Ureter (tissue), 1 donor: ENCODE results near the gene ALDOA. TPM values are rescaled to one million over a fixed set of nuclear protein-coding genes. Genes with fewer than 3 reads are reported as not detected.
A peak's percentile ranks its signal among the peaks of the same experiment; 100 is the strongest.
"Not testable (repeated sequence)": the region's sequence is repeated elsewhere in the genome, so short reads cannot be mapped to it uniquely, and the experiment has no call there.

Experiments
- DNase-seq: peaks from one replicate; pipeline ENCODE4 v3.0.0-alpha.2; 2020; ENCODE audit warnings: low spot score
- total RNA-seq: library from RNA; stranded (reverse); gene quantifications from one replicate; pipeline ENCODE4 v1.2.4, GENCODE V29; 2023
- donor health status: DM: yes; HTN: yes; CAD: no.

Gene ALDOA
- total RNA-seq, 1 donor from 2014 or later, result 1,279 TPM

- no peak for DNase-seq
Measured at GRCh38 chr16:30090610-30091331, 25.2 kb downstream of the ALDOA start.

- DNase-seq, result peak; percentile 93
Measured at GRCh38 chr16:30091474-30092372, 26.2 kb downstream of the ALDOA start, which contains the start of gene TBX6. Gene TBX6 (minus strand): TSS chr16:30091924. CDS start chr16:30091193, 731 bp downstream.

- peak; percentile 79 for DNase-seq
Measured at GRCh38 chr16:30092373-30093010, 26.9 kb downstream of the ALDOA start.

- no peak for DNase-seq
Measured at GRCh38 chr16:30094541-30095165, 29.1 kb downstream of the ALDOA start.

GRCh38 chr16:30095166-30096078, 29.9 kb downstream of the ALDOA start:
- DNase-seq, result no peak

- DNase-seq, result peak; percentile 94
Measured at GRCh38 chr16:30096105-30096861, 30.7 kb downstream of the ALDOA start, which contains the start of gene YPEL3. Gene YPEL3 (minus strand): TSS chr16:30096213. CDS start chr16:30095482, 731 bp downstream.

- DNase-seq, result no peak
Measured at GRCh38 chr16:30096862-30097563, 31.5 kb downstream of the ALDOA start.

GRCh38 chr16:30104090-30104489, 38.5 kb downstream of the ALDOA start:
- DNase-seq, result no peak

GRCh38 chr16:30104492-30104891, 38.9 kb downstream of the ALDOA start:
- peak; percentile 72 for DNase-seq

- DNase-seq, result no peak
Measured at GRCh38 chr16:30108059-30108850, 42.7 kb downstream of the ALDOA start.

GRCh38 chr16:30110661-30111060, 45.1 kb downstream of the ALDOA start:
- no peak for DNase-seq

- DNase-seq, result no peak
Measured at GRCh38 chr16:30112197-30113030, 46.9 kb downstream of the ALDOA start.

GRCh38 chr16:30113031-30113710, 47.6 kb downstream of the ALDOA start, which contains the start of gene GDPD3:
Gene GDPD3 (minus strand): TSS chr16:30113537. CDS start chr16:30113478, 59 bp downstream.
- peak; percentile 82 for DNase-seq

GRCh38 chr16:30113711-30114333, 48.3 kb downstream of the ALDOA start:
- DNase-seq, result no peak

GRCh38 chr16:30114411-30114810, 48.9 kb downstream of the ALDOA start:
- no peak for DNase-seq

GRCh38 chr16:30114833-30115232, 49.3 kb downstream of the ALDOA start:
- DNase-seq, result not testable (repeated sequence)
